Vagina (tissue), 2 donors: ENCODE results near the gene CDKN2B-AS1.

Source experiments
- POLR2A ChIP-seq, 2 donors: fragments of 450-650 bp; IDR thresholded peaks; one replicate each; pipeline ENCODE4 v1.6.1; 2017; ENCODE audit warnings: antibody characterized with exemption in 2 of 2, mild to moderate bottlenecking in 2 of 2, moderate library complexity in 2 of 2
- POLR2AphosphoS5 ChIP-seq, 2 donors: sonication (generic); formaldehyde crosslinking; IDR thresholded peaks; one replicate each; pipeline ENCODE4 v1.9.0; 2017; ENCODE audit warnings: antibody characterized with exemption in 2 of 2, mild to moderate bottlenecking in 2 of 2, low read depth in 1 of 2; ENCODE audit not compliant: insufficient read depth in 1 of 2
- TF ChIP-seq, protein P1 (sequence below), 3 experiments: fragments of 450-650 bp in 2 of 3; fragments of 200-600 bp in 1 of 3; sonication (generic) in 1 of 3; IDR thresholded peaks; one replicate each; pipeline ENCODE4 v1.5.1; 2017 to 2019; ENCODE audit warnings: antibody characterized with exemption in 3 of 3, mild to moderate bottlenecking in 2 of 3, moderate library complexity in 2 of 3

DNA sequence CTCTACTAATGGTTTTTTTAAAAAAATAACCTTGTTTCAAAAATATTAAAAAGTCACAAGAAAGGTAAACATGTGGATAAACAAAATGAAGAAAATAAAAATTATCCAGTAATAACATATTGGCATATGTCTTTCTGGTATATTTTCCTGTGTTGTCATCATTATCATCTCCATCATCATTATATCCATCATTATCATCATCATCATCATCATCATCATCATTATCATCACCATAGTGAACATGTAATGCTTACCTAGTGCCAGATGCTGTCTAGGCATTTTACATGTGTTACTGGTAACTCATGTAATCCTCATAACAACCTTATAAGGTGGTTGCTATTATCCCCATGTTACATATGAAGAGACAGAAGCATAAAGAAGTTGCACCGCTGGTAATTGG, 126.0 kb downstream of the CDKN2B-AS1 start:
- TF ChIP-seq POLR2A (IDR thresholded peaks at IDR 0.05) (no peak), POLR2AphosphoS5 (IDR thresholded peaks at IDR 0.05; ENCODE audit: insufficient read depth in 1 of 2, low read depth in 1 of 2) (no peak)
- TF ChIP-seq, protein P1, sequence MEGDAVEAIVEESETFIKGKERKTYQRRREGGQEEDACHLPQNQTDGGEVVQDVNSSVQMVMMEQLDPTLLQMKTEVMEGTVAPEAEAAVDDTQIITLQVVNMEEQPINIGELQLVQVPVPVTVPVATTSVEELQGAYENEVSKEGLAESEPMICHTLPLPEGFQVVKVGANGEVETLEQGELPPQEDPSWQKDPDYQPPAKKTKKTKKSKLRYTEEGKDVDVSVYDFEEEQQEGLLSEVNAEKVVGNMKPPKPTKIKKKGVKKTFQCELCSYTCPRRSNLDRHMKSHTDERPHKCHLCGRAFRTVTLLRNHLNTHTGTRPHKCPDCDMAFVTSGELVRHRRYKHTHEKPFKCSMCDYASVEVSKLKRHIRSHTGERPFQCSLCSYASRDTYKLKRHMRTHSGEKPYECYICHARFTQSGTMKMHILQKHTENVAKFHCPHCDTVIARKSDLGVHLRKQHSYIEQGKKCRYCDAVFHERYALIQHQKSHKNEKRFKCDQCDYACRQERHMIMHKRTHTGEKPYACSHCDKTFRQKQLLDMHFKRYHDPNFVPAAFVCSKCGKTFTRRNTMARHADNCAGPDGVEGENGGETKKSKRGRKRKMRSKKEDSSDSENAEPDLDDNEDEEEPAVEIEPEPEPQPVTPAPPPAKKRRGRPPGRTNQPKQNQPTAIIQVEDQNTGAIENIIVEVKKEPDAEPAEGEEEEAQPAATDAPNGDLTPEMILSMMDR (IDR thresholded peaks at IDR 0.05), result no peak
